ENCODE measurements around the gene CRYAB. TPM values are rescaled to one million over a fixed set of nuclear protein-coding genes. Genes with fewer than 3 reads are reported as not detected.

The CRYAB gene
- total RNA-seq, 1 experiment from 2014 or later: not detected

DNA sequence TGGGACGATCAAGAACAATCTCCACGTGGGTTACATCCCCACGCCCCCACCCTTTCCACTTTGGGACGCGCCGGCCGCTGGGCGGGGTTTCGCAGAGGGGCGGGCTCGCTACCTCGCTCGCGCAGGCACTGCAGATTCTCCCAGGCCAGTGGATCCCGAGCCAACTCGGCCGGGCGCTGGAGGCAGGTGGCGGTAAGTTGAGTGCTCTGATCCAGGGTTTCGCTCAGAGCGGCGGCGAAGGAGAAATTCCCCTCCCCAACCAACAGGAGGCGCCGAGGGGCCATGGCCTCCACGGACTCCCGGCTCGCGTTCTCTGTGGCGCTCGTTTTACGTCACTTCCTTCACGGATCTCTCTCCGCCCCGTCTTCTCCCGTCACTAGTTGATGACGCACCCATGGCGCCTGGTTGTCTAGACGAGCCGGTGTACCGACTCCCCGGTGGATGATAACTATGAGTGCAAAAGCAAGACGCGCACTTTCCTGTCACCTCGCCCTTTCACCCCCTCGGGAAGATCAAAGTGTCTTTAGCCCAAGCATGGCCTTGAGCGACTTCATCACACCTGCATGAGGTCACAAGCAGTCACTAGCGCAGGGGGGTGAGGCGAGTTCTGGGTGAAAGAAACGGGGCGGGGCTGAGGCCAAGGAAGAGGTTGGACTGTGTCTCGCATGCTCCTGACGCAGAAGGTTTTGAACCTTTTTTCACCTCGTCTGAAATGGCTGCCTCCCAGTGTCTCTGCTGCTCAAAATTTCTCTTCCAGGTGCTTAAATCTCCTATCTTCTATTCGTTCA is 32.5 kb downstream of the CRYAB start, which contains the start of the genes CFAP68 and FDXACB1:
CFAP68 (plus strand) TSS at position 693 of the 788 bp plus-strand sequence; CDS start at position 713, 20 bp downstream.
FDXACB1 (minus strand) TSS at position 317 of the 788 bp plus-strand sequence; CDS start at position 284, 33 bp downstream.
- intact Hi-C loops (cut with micrococcal nuclease): loop anchor here (1.0 to 5.0 kb wide), 6 partner anchors 47 to 278 kb away; partner anchors contain the start of genes NKAPD1, PIH1D2, SDHD and TIMM8B
- ChIA-PET POLR2A (ENCODE audit: unreplicated experiment) (interaction anchor here (1.0 kb wide), 1 partner anchor 47 kb away, joined by 4 read pairs; no protein-coding TSS in a partner anchor), CTCF (interaction anchor here (0.6 to 1.1 kb wide), 3 partner anchors 53 to 200 kb away, joined by 3 to 7 read pairs (median 4); no protein-coding TSS in a partner anchor)
- Histone ChIP-seq H2AFZ (ENCODE audit: low read length) (peak within 1 kb of the TSS; percentile 96), H3K9me2 (replicated peaks; ENCODE audit: low read length) (no peaks in the 10 kb centered on the region), H3K4me2 (ENCODE audit: low read length) (peak within 1 kb of the TSS; percentile 92), H3K4me3 (ENCODE audit: low read length) (peak within 1 kb of the TSS; percentile 80), H3K27ac (ENCODE audit: low read length) (peak within 1 kb of the TSS; percentile 79), H3F3A (ENCODE audit: low read length, unreplicated experiment) (no peaks in the 10 kb centered on the region), H3K9ac (ENCODE audit: low read length) (peak within 1 kb of the TSS; percentile 83), H3K79me2 (ENCODE audit: low read length) (no peaks in the 10 kb centered on the region), H4K20me1 (ENCODE audit: low read length) (no peaks in the 10 kb centered on the region), H3K4me1 (ENCODE audit: insufficient read depth, low read length) (peaks cover 9% of the 10 kb centered on the region), H3K36me3 (ENCODE audit: low read depth, low read length) (no peaks in the 10 kb centered on the region), H3K27me3 (ENCODE audit: low read length) (no peaks in the 10 kb centered on the region), H3K9me3 (ENCODE audit: low read length) (no peaks in the 10 kb centered on the region)
- ATAC-seq: peak; percentile 84
- peak; percentile 91 for TF ChIP-seq CTCF (conservative IDR thresholded peaks at IDR 0.05; ENCODE audit: low read depth, low read length)
- TF ChIP-seq EZH2phosphoT487 (IDR thresholded peaks at IDR 0.05; ENCODE audit: borderline replicate concordance, low read length): no peak
- TF ChIP-seq EZH2 (IDR thresholded peaks at IDR 0.05; ENCODE audit: low read length, unreplicated experiment): no peak
- DNase-seq: peak; percentile 99
- no TSS peak for BruUV-seq (replicated peaks)

GRCh38 chr11:111878385-111878848 is 33.2 kb downstream of the CRYAB start:
- intact Hi-C loops (cut with micrococcal nuclease): loop anchor here (1.0 to 5.0 kb wide), 4 partner anchors 104 to 278 kb away; partner anchors contain the start of genes NKAPD1, PIH1D2, SDHD and TIMM8B
- Histone ChIP-seq H3F3A (ENCODE audit: low read length, unreplicated experiment) (no peaks in the 10 kb centered on the region), H3K27me3 (ENCODE audit: low read length) (no peaks in the 10 kb centered on the region), H3K4me2 (ENCODE audit: low read length) (peak overlapping the region; percentile 92), H3K9me3 (ENCODE audit: low read length) (no peaks in the 10 kb centered on the region), H3K27ac (ENCODE audit: low read length) (peak overlapping the region; percentile 79), H3K4me3 (ENCODE audit: low read length) (peak overlapping the region; percentile 80), H3K9ac (ENCODE audit: low read length) (peak overlapping the region; percentile 83), H3K9me2 (replicated peaks; ENCODE audit: low read length) (no peaks in the 10 kb centered on the region), H3K4me1 (ENCODE audit: insufficient read depth, low read length) (peaks cover 9% of the 10 kb centered on the region), H3K36me3 (ENCODE audit: low read depth, low read length) (no peaks in the 10 kb centered on the region), H4K20me1 (ENCODE audit: low read length) (no peaks in the 10 kb centered on the region), H3K79me2 (ENCODE audit: low read length) (no peaks in the 10 kb centered on the region), H2AFZ (ENCODE audit: low read length) (peak overlapping the region; percentile 96)
- ChIA-PET CTCF (interaction anchor here (0.6 to 1.1 kb wide), 3 partner anchors 53 to 199 kb away, joined by 3 to 7 read pairs (median 4); no protein-coding TSS in a partner anchor), POLR2A (ENCODE audit: unreplicated experiment) (interaction anchor here (1.0 kb wide), 1 partner anchor 48 kb away, joined by 4 read pairs; no protein-coding TSS in a partner anchor)
- DNase-seq: peak; percentile 45
- TSS peak; percentile 75 for BruUV-seq (replicated peaks)
- TF ChIP-seq CTCF (conservative IDR thresholded peaks at IDR 0.05; ENCODE audit: low read depth, low read length) (no peak; the same call in 1 of the 2 replicates), EZH2phosphoT487 (IDR thresholded peaks at IDR 0.05; ENCODE audit: borderline replicate concordance, low read length) (no peak), EZH2 (IDR thresholded peaks at IDR 0.05; ENCODE audit: low read length, unreplicated experiment) (no peak)
- ATAC-seq: peak; percentile 25

All from PC-3 (cell line).